Heart right ventricle (tissue), 16 donors: ENCODE results near the gene LIN52. TPM values are rescaled to one million over a fixed set of nuclear protein-coding genes. Genes with fewer than 3 reads are reported as not detected.

Source experiments
- ATAC-seq, 8 donors: fragments of 200-7000 bp; cut with Tn5 transposase; one replicate each; pipeline ENCODE4 v1.9.1; 2020; ENCODE audit warnings: mild to moderate bottlenecking in 8 of 8, moderate library complexity in 8 of 8, moderate number of reproducible peaks in 1 of 8
- DNase-seq, 2 donors: peaks; one replicate each; pipeline ENCODE4 v3.0.0-alpha.2; 2020
- H3K27ac ChIP-seq, 10 donors: fragments of 200-600 bp; sonication (generic) in 2 of 10; one replicate each; pipeline versions ENCODE4 v1.5.0 to v1.8.0; 2020 to 2022; ENCODE audit warnings: mild to moderate bottlenecking in 3 of 10
- H3K27me3 ChIP-seq, 7 donors: fragments of 200-600 bp; one replicate each; pipeline ENCODE4 v1.8.0; 2021 to 2022; ENCODE audit warnings: mild to moderate bottlenecking in 2 of 7
- H3K36me3 ChIP-seq, 9 donors: fragments of 200-600 bp; sonication (generic) in 1 of 9; one replicate each; pipeline versions ENCODE4 v1.5.0 to v1.8.0; 2020 to 2022; ENCODE audit warnings: mild to moderate bottlenecking in 2 of 9
- H3K4me1 ChIP-seq, 9 donors: fragments of 200-600 bp; sonication (generic) in 1 of 9; one replicate each; pipeline versions ENCODE4 v1.5.0 to v1.8.0; 2020 to 2022; ENCODE audit warnings: mild to moderate bottlenecking in 4 of 9
- H3K4me3 ChIP-seq, 10 donors: fragments of 200-600 bp; sonication (generic) in 2 of 10; one replicate each; pipeline versions ENCODE4 v1.5.0 to v1.8.0; 2020 to 2022; ENCODE audit warnings: mild to moderate bottlenecking in 7 of 10, moderate library complexity in 2 of 10
- H3K9me3 ChIP-seq, 11 donors: fragments of 200-600 bp in 10 of 11; sonication (generic) in 2 of 11; one replicate each; pipeline versions ENCODE4 v1.5.0 to v1.8.0; 2013 to 2022; ENCODE audit warnings: mild to moderate bottlenecking in 2 of 11, control low read depth in 1 of 11, moderate library complexity in 1 of 11
- whole genome bisulfite sequencing, 2 donors: extraction: QIAGEN DNeasy Blood & Tissue Kit; methylation state at CpG; one replicate each; pipeline ENCODE4 v1.1.7; 2013; ENCODE audit warnings: inconsistent platforms in 1 of 2; 5-methylcytosine and 5-hydroxymethylcytosine counted together
- intact Hi-C, 10 donors: fragments of 100-400 bp; cut with DNase I; formaldehyde crosslinking; loops; one replicate each; pipeline versions ENCODE4 v1.11.1 to v1.14.2; 2022
- polyA plus RNA-seq, 2 donors: library from polyadenylated mRNA; stranded (reverse); fragments of 200-250 nt; gene quantifications; one replicate each; pipeline ENCODE4 v1.2.3, GENCODE V29; 2013
- total RNA-seq, 10 donors: library from RNA; stranded (reverse); fragmentation: NEBNext Ultra II Directional in 3 of 10; extraction: Animal tissue kit (Norgen Biotek cat#: 25700) in 3 of 10; gene quantifications; one replicate each; pipeline versions ENCODE4 v1.2.1 to v1.2.4, GENCODE V29; 2021 to 2023
- TF ChIP-seq, protein P1 (sequence below), 9 donors: fragments of 200-600 bp; sonication (generic) in 2 of 9; IDR thresholded peaks; one replicate each; pipeline versions ENCODE4 v1.5.0 to v1.8.0; 2021 to 2022; ENCODE audit warnings: antibody characterized with exemption in 9 of 9, mild to moderate bottlenecking in 5 of 9, moderate library complexity in 1 of 9
- donor health status: Arrhythmogenic right ventricular cardiomyopathy.
- donor health status: ischemic (EF 13 %, LVEDD 7.1; RV severe dilation, severe dysfunction).
- donor health status: healthy with polysubstance abuse.
- donor health status: DM: no; HTN: yes; CAD: no.
- donor health status: DM: no; HTN: no; CAD: no.
- donor health status: ischemic (EF 25% LVEDD 6.9; RV normal size, moderate dysfunction).
- donor health status: ischemic (EF 25% LVEDD 5.7; RV mildly dilated, moderate dysfunction).
- donor health status: healthy.
- donor health status: DM: yes; HTN: yes; CAD: no.
- donor health status: Ischemic cardiomyopathy.
- donor health status: ischemic (EF 35%, LVEDD 5.7; RV mildly dilated, moderate dysfunction).
- donor health status: nonischemic (EF 11% LVEDD 7.7; RV severe dilation, severe dysfunction).
- donor health status: DM: yes; HTN: yes; CAD: no.
- donor health status: PGD.
- donor health status: ischemic (EF 29% LVEDD 5.4; RV normal size, mild dysfunction).
- donor health status: nonischemic (EF 23%, LVEDD 6.1; RV moderate dilation, normal function).

The LIN52 gene
- total and polyA plus RNA-seq, 12 donors: 4.7 to 13.6 (median 8.3) TPM

DNA sequence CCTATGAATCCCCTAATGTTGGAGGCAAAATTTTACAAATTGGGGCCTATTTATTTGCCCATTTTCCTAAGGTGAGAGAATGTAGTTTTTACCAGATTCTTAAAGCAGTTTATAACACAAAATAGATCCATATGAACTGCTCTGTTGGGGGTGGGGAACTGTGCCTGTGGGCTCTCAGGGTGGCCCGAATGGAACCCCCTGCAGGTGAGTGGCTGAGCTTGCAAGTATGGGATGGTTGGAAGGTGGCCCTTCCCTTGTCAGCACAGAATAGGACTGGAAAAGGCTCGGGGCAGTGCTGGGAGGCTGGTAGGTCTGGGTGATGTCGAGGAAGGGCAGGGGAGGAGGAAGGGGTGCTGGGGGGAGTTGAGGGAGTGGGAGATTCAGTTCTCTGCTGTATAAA, 159.4 kb downstream of the LIN52 start:
- Histone ChIP-seq H3K36me3 (no peaks in the 10 kb centered on the region), H3K9me3 (no peaks in the 10 kb centered on the region), H3K27ac (no peak overlapping the region), H3K27me3 (peaks cover 37 to 94% (median 89%) of the 10 kb centered on the region in 7 donors), H3K4me1 (peaks cover 11 to 39% (median 24%) of the 10 kb centered on the region in 9 donors), H3K4me3 (no peak overlapping the region)
- intact Hi-C loops: no loop called here
- DNase-seq (no peak), ATAC-seq (no peak)
- 7 to 31% methylated on average over 3 of the region's 3 CpGs for WGBS, 2 donors
- TF ChIP-seq, protein P1, sequence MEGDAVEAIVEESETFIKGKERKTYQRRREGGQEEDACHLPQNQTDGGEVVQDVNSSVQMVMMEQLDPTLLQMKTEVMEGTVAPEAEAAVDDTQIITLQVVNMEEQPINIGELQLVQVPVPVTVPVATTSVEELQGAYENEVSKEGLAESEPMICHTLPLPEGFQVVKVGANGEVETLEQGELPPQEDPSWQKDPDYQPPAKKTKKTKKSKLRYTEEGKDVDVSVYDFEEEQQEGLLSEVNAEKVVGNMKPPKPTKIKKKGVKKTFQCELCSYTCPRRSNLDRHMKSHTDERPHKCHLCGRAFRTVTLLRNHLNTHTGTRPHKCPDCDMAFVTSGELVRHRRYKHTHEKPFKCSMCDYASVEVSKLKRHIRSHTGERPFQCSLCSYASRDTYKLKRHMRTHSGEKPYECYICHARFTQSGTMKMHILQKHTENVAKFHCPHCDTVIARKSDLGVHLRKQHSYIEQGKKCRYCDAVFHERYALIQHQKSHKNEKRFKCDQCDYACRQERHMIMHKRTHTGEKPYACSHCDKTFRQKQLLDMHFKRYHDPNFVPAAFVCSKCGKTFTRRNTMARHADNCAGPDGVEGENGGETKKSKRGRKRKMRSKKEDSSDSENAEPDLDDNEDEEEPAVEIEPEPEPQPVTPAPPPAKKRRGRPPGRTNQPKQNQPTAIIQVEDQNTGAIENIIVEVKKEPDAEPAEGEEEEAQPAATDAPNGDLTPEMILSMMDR (IDR thresholded peaks at IDR 0.05): no peak

- Histone ChIP-seq H3K27ac (no peak overlapping the region), H3K27me3 (peaks cover 25 to 82% (median 77%) of the 10 kb centered on the region in 7 donors), H3K4me3 (no peak overlapping the region), H3K4me1 (peaks cover 8 to 29% (median 15%) of the 10 kb centered on the region in 9 donors), H3K36me3 (no peaks in the 10 kb centered on the region), H3K9me3 (no peaks in the 10 kb centered on the region)
- intact Hi-C loops: loop anchor here in 1 of 10 donors (5.0 kb wide), 1 partner anchor 138 kb away; no protein-coding TSS in a partner anchor
- DNase-seq (no peak), ATAC-seq (no peak)
- TF ChIP-seq, protein P1 (IDR thresholded peaks at IDR 0.05): no peak
- 67 to 70% methylated on average over 7 of the region's 7 CpGs for WGBS, 2 donors
Measured at GRCh38 chr14:74245292-74245691, 160.5 kb downstream of the LIN52 start.

DNA sequence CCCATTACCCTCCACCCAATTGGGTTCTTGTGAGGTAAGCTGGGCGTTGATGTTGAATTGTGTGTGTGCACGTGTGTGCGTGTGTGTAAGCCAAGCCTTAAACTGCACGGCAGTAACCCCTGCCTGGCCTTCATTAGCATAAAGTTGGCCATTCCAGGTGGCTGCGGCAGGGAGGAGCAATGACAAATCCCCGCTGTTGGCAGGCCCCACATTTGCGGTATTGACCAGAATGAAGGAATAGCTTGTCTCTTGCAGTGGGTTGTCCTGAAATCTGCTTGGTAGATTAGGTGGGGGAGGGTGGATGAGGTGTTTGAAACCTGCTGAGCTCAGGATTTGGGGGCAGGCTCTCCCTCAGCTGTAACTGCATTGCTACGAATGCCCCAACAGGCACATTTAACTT, 161.8 kb downstream of the LIN52 start:
- intact Hi-C loops: loop anchor here in 1 of 10 donors (5.0 kb wide), 1 partner anchor 139 kb away; no protein-coding TSS in a partner anchor
- Histone ChIP-seq H3K27ac (no peak overlapping the region), H3K9me3 (no peaks in the 10 kb centered on the region), H3K4me3 (no peak overlapping the region), H3K4me1 (peaks cover under 1 to 21% (median 7%) of the 10 kb centered on the region in 9 donors), H3K36me3 (no peaks in the 10 kb centered on the region), H3K27me3 (peaks cover 14 to 70% (median 65%) of the 10 kb centered on the region in 7 donors)
- 71 to 77% methylated on average over 8 of the region's 8 CpGs for WGBS, 2 donors
- DNase-seq: no peak
- no peak for ATAC-seq
- TF ChIP-seq, protein P1 (IDR thresholded peaks at IDR 0.05): no peak

GRCh38 chr14:74248017-74248416, 163.3 kb downstream of the LIN52 start:
- intact Hi-C loops: loop anchor here in 1 of 10 donors (5.0 kb wide), 1 partner anchor 141 kb away; no protein-coding TSS in a partner anchor
- DNase-seq (no peak), ATAC-seq (no peak)
- Histone ChIP-seq H3K27ac (no peak overlapping the region), H3K36me3 (no peaks in the 10 kb centered on the region), H3K9me3 (no peaks in the 10 kb centered on the region), H3K4me1 (peaks cover 0 to 12% (median 4%) of the 10 kb centered on the region in 9 donors), H3K4me3 (no peak overlapping the region), H3K27me3 (peaks cover 2 to 59% (median 50%) of the 10 kb centered on the region in 7 donors)
- TF ChIP-seq, protein P1 (IDR thresholded peaks at IDR 0.05): no peak
- WGBS, 2 donors: 63 to 64% methylated on average over 6 of the region's 6 CpGs
